WTC11 (cell line): ENCODE results near the gene FOCAD.

Experiments used
- GABPB1 ChIP-seq: sonication (generic); formaldehyde crosslinking; IDR thresholded peaks from 2 replicates; pipeline ENCODE4 v1.8.1; 2023; ENCODE audit warnings: mild to moderate bottlenecking, missing genetic modification reagents
- MYBL2 ChIP-seq: sonication (generic); formaldehyde crosslinking; IDR thresholded peaks from 2 replicates; pipeline ENCODE4 v1.8.1; 2023; ENCODE audit warnings: mild to moderate bottlenecking, moderate library complexity, missing genetic modification reagents
- SP1 ChIP-seq: sonication (generic); formaldehyde crosslinking; conservative IDR thresholded peaks from 2 replicates; pipeline ENCODE4 v1.8.1; 2022; ENCODE audit warnings: missing genetic modification reagents
- TF ChIP-seq, protein P1 (sequence below): sonication (generic); formaldehyde crosslinking; IDR thresholded peaks from 2 replicates; pipeline ENCODE4 v1.8.1; 2022; ENCODE audit warnings: low read depth, missing genetic modification reagents, borderline replicate concordance
- TF ChIP-seq, protein P2 (sequence below): sonication (generic); formaldehyde crosslinking; IDR thresholded peaks from 2 replicates; pipeline ENCODE4 v1.8.0; 2023; ENCODE audit warnings: missing genetic modification reagents, mild to moderate bottlenecking, borderline replicate concordance
- TF ChIP-seq, protein P3 (sequence below): sonication (generic); formaldehyde crosslinking; IDR thresholded peaks from 2 replicates; pipeline ENCODE4 v1.8.1; 2022; ENCODE audit warnings: missing genetic modification reagents, borderline replicate concordance
- TF ChIP-seq, protein P4 (sequence below): fragments of 200-600 bp; IDR thresholded peaks from 2 replicates; pipeline ENCODE4 v1.8.0; 2022; ENCODE audit warnings: antibody characterized with exemption

DNA sequence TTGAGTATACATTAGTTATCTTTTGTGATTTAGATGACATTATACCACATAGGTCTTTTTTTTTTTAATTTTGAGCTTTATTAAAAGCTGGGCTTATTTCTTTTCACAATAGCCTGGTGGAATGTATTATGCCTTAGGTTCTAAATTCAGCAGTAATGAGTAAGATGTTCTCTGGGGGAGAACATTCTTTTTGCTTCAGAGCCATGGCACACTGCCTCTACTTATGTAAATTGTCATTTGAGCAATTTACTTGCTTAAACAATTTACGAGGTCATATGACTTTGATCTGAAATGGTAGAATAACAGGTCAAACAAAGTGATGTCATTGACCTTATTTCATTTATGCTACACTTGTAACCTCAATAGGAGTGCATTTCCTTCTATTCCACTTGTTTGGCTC, 154.2 kb downstream of the FOCAD start:
- no peak for TF ChIP-seq GABPB1 (CRISPR knock-in tag)
- TF ChIP-seq MYBL2: no peak
- TF ChIP-seq, protein P1, sequence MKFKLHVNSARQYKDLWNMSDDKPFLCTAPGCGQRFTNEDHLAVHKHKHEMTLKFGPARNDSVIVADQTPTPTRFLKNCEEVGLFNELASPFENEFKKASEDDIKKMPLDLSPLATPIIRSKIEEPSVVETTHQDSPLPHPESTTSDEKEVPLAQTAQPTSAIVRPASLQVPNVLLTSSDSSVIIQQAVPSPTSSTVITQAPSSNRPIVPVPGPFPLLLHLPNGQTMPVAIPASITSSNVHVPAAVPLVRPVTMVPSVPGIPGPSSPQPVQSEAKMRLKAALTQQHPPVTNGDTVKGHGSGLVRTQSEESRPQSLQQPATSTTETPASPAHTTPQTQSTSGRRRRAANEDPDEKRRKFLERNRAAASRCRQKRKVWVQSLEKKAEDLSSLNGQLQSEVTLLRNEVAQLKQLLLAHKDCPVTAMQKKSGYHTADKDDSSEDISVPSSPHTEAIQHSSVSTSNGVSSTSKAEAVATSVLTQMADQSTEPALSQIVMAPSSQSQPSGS (CRISPR knock-in tag): no peak
- TF ChIP-seq, protein P2, sequence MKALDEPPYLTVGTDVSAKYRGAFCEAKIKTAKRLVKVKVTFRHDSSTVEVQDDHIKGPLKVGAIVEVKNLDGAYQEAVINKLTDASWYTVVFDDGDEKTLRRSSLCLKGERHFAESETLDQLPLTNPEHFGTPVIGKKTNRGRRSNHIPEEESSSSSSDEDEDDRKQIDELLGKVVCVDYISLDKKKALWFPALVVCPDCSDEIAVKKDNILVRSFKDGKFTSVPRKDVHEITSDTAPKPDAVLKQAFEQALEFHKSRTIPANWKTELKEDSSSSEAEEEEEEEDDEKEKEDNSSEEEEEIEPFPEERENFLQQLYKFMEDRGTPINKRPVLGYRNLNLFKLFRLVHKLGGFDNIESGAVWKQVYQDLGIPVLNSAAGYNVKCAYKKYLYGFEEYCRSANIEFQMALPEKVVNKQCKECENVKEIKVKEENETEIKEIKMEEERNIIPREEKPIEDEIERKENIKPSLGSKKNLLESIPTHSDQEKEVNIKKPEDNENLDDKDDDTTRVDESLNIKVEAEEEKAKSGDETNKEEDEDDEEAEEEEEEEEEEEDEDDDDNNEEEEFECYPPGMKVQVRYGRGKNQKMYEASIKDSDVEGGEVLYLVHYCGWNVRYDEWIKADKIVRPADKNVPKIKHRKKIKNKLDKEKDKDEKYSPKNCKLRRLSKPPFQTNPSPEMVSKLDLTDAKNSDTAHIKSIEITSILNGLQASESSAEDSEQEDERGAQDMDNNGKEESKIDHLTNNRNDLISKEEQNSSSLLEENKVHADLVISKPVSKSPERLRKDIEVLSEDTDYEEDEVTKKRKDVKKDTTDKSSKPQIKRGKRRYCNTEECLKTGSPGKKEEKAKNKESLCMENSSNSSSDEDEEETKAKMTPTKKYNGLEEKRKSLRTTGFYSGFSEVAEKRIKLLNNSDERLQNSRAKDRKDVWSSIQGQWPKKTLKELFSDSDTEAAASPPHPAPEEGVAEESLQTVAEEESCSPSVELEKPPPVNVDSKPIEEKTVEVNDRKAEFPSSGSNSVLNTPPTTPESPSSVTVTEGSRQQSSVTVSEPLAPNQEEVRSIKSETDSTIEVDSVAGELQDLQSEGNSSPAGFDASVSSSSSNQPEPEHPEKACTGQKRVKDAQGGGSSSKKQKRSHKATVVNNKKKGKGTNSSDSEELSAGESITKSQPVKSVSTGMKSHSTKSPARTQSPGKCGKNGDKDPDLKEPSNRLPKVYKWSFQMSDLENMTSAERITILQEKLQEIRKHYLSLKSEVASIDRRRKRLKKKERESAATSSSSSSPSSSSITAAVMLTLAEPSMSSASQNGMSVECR (CRISPR knock-in tag): no peak
- TF ChIP-seq, protein P3, sequence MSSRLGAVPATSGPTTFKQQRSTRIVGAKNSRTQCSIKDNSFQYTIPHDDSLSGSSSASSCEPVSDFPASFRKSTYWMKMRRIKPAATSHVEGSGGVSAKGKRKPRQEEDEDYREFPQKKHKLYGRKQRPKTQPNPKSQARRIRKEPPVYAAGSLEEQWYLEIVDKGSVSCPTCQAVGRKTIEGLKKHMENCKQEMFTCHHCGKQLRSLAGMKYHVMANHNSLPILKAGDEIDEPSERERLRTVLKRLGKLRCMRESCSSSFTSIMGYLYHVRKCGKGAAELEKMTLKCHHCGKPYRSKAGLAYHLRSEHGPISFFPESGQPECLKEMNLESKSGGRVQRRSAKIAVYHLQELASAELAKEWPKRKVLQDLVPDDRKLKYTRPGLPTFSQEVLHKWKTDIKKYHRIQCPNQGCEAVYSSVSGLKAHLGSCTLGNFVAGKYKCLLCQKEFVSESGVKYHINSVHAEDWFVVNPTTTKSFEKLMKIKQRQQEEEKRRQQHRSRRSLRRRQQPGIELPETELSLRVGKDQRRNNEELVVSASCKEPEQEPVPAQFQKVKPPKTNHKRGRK (CRISPR knock-in tag): no peak
- TF ChIP-seq, protein P4, sequence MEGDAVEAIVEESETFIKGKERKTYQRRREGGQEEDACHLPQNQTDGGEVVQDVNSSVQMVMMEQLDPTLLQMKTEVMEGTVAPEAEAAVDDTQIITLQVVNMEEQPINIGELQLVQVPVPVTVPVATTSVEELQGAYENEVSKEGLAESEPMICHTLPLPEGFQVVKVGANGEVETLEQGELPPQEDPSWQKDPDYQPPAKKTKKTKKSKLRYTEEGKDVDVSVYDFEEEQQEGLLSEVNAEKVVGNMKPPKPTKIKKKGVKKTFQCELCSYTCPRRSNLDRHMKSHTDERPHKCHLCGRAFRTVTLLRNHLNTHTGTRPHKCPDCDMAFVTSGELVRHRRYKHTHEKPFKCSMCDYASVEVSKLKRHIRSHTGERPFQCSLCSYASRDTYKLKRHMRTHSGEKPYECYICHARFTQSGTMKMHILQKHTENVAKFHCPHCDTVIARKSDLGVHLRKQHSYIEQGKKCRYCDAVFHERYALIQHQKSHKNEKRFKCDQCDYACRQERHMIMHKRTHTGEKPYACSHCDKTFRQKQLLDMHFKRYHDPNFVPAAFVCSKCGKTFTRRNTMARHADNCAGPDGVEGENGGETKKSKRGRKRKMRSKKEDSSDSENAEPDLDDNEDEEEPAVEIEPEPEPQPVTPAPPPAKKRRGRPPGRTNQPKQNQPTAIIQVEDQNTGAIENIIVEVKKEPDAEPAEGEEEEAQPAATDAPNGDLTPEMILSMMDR: no peak
- TF ChIP-seq SP1: no peak
